CD4-positive, alpha-beta memory T cell (primary cell): ENCODE measurements around the gene C8G. TPM values are rescaled to one million over a fixed set of nuclear protein-coding genes. Genes with fewer than 3 reads are reported as not detected.

ENCODE experiments used
- CTCF ChIA-PET: fragments of 350-600 bp; sonication (Branson Sonifier 250); formaldehyde crosslinking; loops from one replicate; lab custom pipeline; 2021; ENCODE audit warnings: inconsistent platforms; ENCODE audit not compliant: partially characterized antibody; lab: Charles Lee
- POLR2A ChIA-PET: fragments of 350-600 bp; sonication (Branson Sonifier 250); formaldehyde crosslinking; loops from one replicate; lab custom pipeline; 2021; ENCODE audit not compliant: partially characterized antibody; lab: Charles Lee
- DNase-seq, 5 donors: peaks; one replicate each; pipeline versions ENCODE4 v3.0.0 to v3.0.0-alpha.2; 2020 to 2022; ENCODE audit warnings: mixed read lengths in 1 of 5
- H3K27ac ChIP-seq: one replicate; pipeline ENCODE4 v1.7.0; 2013; ENCODE audit warnings: low read depth, low read length
- H3K27me3 ChIP-seq: 2 replicates; pipeline ENCODE4 v1.7.0; 2013; ENCODE audit warnings: mild to moderate bottlenecking, low read length, moderate library complexity; ENCODE audit not compliant: insufficient read depth
- H3K36me3 ChIP-seq: 2 replicates; pipeline ENCODE4 v1.7.0; 2013; ENCODE audit warnings: mild to moderate bottlenecking, low read length, moderate library complexity; ENCODE audit not compliant: insufficient read depth
- H3K4me1 ChIP-seq: 2 replicates; pipeline ENCODE4 v1.7.0; 2013; ENCODE audit warnings: mild to moderate bottlenecking, low read length, moderate library complexity; ENCODE audit not compliant: insufficient read depth
- H3K4me3 ChIP-seq, 2 donors: one replicate each; pipeline ENCODE4 v1.7.0; 2013; ENCODE audit warnings: low read length in 2 of 2, mild to moderate bottlenecking in 1 of 2
- H3K9me3 ChIP-seq, 2 donors: one replicate each; pipeline ENCODE4 v1.7.0; 2013; ENCODE audit warnings: low read length in 2 of 2, control low read depth in 1 of 2; ENCODE audit not compliant: control insufficient read depth in 1 of 2
- H3K27ac Mint-ChIP-seq, 7 donors: one replicate each; pipeline ENCODE4 v1.8.0; 2020 to 2021; ENCODE audit warnings: mixed read lengths in 7 of 7, mild to moderate bottlenecking in 6 of 7, inconsistent platforms in 3 of 7, moderate library complexity in 3 of 7
- H3K27me3 Mint-ChIP-seq, 2 donors: one replicate each; pipeline ENCODE4 v1.8.0; 2020 to 2021; ENCODE audit warnings: mixed read lengths in 2 of 2
- H3K36me3 Mint-ChIP-seq, 2 donors: one replicate each; pipeline ENCODE4 v1.8.0; 2020 to 2021; ENCODE audit warnings: mixed read lengths in 2 of 2, inconsistent platforms in 1 of 2, mild to moderate bottlenecking in 1 of 2
- H3K4me1 Mint-ChIP-seq, 4 donors: one replicate each; pipeline ENCODE4 v1.8.0; 2020 to 2021; ENCODE audit warnings: mixed read lengths in 4 of 4, mild to moderate bottlenecking in 1 of 4
- H3K4me3 Mint-ChIP-seq, 8 donors: one replicate each; pipeline ENCODE4 v1.8.0; 2020 to 2021; ENCODE audit warnings: mixed read lengths in 8 of 8, mild to moderate bottlenecking in 7 of 8, moderate library complexity in 6 of 8, inconsistent platforms in 3 of 8
- H3K9me3 Mint-ChIP-seq, 8 donors: one replicate each; pipeline ENCODE4 v1.8.0; 2020 to 2021; ENCODE audit warnings: mixed read lengths in 8 of 8, mild to moderate bottlenecking in 5 of 8, inconsistent platforms in 3 of 8, moderate library complexity in 1 of 8
- intact Hi-C: fragments of 100-400 bp; cut with micrococcal nuclease; formaldehyde crosslinking; loops from one replicate; pipeline ENCODE4 v1.15.1; 2023
- polyA plus RNA-seq, 2 donors: library from polyadenylated mRNA; unstranded; fragments of 300-500 nt; fragmentation: Illumina TruSeq; gene quantifications; one replicate each; pipeline ENCODE4 v1.2.3, GENCODE V29; 2021
- total RNA-seq, 2 experiments: library from RNA; stranded (reverse); gene quantifications; one replicate each; pipeline ENCODE4 v1.2.3, GENCODE V29; 2021

C8G gene
- total and polyA plus RNA-seq, 4 experiments from 2014 or later, result 0.60 to 2.2 (median 2.2) TPM; not detected in 1

DNA sequence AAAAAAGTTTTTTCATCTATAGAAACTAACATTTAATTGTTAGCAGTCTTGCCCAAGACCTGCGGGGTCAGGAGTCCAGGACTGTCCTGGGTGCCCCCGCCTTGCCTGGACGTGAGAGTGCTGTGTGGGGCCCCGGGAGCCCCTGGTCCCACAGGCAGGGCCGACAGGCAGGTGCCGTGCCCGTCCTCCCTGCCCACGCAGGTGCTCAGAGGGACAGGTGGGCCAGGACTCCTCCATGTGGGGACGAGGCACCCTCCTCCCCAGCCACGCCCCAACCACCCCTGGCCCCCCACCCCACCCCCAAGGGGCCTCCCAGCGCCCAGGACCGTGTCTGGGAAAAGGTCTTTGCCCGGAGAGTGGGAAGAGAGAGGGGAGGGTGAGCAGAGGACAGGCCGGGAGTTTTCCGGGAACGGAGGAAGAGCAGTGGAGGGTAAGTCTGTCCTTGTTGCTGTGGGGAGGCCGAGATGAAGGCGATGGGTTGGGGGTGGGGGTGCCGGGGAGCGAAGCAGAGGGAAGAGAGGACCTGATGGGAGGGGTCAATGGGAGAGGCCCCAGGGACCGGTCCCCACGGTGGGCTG is 4.3 kb downstream of the C8G start:
- ChIA-PET POLR2A (interaction anchor here (1.0 to 3.6 kb wide), 5 partner anchors 36 to 86 kb away, joined by 3 to 32 read pairs (median 12); partner anchors contain the start of genes CLIC3 and PAXX), CTCF (interaction anchor here (1.6 to 3.5 kb wide), 4 partner anchors 16 to 106 kb away, joined by 3 to 84 read pairs (median 32); partner anchors contain the start of genes AJM1 and FUT7)
- no peaks in the 10 kb centered on the region for H3K27me3 Mint-ChIP-seq
- H3K9me3 Mint-ChIP-seq, result no peaks in the 10 kb centered on the region
- Histone ChIP-seq H3K27me3 (no peaks in the 10 kb centered on the region), H3K4me3 (peak overlapping the region; percentile 29 to 57), H3K36me3 (no peaks in the 10 kb centered on the region), H3K4me1 (peaks cover 19% of the 10 kb centered on the region), H3K9me3 (no peaks in the 10 kb centered on the region), H3K27ac (peak overlapping the region; percentile 82)
- H3K27ac Mint-ChIP-seq, result peak overlapping the region; percentile 72 to 90 (median 89)
- H3K4me1 Mint-ChIP-seq, result peaks cover 4 to 21% (median 11%) of the 10 kb centered on the region in 4 donors
- H3K4me3 Mint-ChIP-seq, result peak overlapping the region; percentile 78 to 90 (median 82)
- no peaks in the 10 kb centered on the region for H3K36me3 Mint-ChIP-seq
- intact Hi-C loops, result loop anchor here (1.0 kb wide), 1 partner anchor 86 kb away; no protein-coding TSS in a partner anchor
- no peak for DNase-seq

DNA sequence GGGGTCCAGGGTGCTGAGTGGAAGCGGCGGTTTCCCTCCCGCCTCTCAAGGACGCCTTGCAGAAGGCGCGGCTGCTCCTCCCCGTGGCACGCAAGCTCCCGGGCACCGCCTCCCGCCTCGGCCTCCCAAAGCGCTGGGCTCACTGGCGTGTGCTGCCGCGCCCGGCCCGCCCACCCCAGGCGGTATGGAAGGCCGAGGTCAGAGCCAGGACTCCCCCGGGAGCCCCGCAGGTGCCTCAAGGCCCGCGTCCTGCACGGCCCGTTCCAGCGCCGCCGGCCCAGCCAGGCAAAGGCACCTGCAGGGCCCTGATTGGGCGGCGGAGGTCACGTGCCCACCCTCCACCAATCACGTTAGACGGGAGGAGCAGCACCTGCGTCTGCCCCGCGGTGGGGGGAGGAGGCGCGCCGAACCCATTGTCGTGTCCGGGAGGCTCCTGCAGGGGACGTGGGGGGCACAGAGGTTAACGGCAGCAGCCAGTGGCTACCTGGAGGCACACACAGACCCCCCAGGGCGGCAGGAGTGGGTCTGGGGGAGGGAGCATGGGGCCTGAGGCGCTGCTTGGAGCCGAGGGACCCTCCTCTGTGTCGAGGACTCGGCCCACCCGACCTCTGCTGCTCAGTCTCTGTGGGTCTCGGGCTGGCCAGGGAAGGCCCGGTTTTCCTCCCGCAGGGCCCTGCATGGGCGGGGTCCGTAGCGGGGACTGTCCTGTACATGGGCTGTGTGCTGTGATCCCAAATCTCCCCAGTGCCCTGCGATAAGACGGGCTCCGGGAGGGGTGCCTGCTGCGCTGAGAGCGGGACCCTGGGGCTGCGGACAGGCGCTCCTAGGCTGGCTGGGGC is 5.0 kb downstream of the C8G start:
- H3K4me3 Mint-ChIP-seq, result peak overlapping the region; percentile 79 to 90 (median 86)

DNA sequence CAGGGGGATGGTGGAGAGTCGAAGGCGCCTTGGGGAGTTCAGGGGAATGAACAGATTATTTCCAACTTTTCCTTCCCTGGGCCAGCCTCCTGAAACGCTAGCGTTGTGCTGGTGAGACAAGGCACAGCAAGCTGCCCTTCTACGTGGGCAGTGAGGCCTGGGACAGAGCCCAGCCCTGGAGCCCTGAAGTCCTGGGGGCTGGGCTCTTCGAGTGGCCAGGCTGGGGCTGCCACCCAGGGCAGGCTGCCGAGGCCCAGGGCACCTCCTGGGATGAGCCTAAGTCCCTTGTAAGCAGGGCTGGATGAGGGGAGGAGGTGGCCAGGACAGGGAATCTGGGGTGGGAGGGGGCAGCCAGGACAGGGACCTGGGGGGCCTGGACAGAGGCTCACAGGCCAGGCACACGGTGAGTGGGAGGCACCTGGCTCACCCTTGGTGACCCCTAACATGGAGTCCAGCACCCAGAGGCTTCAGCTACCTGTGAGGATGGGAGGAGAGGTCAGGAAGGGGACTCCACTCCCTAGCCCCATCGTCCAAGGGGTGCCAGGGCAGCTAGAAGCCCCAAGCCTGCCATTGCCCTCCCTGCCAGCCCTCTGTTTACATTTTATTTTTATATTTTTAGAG is 5.7 kb downstream of the C8G start:
- peaks cover 3 to 16% (median 7%) of the 10 kb centered on the region in 4 donors for H3K4me1 Mint-ChIP-seq
- ChIA-PET POLR2A (interaction anchor here (0.6 to 2.2 kb wide), 7 partner anchors 10 to 286 kb away, joined by 3 to 14 read pairs (median 5); partner anchors contain the start of genes CLIC3, PAXX and RABL6), CTCF (interaction anchor here (0.6 to 3.4 kb wide), 6 partner anchors 10 to 108 kb away, joined by 3 to 12 read pairs (median 3); partner anchors contain the start of genes AJM1 and PAXX)
- peak overlapping the region; percentile 77 to 88 (median 82) for H3K4me3 Mint-ChIP-seq
- no peaks in the 10 kb centered on the region for H3K27me3 Mint-ChIP-seq
- Histone ChIP-seq H3K27me3 (no peaks in the 10 kb centered on the region), H3K4me3 (peak overlapping the region in 1 of 2 donors; percentile 22), H3K4me1 (peaks cover 12% of the 10 kb centered on the region), H3K27ac (peak overlapping the region; percentile 82), H3K9me3 (no peaks in the 10 kb centered on the region), H3K36me3 (no peaks in the 10 kb centered on the region)
- H3K36me3 Mint-ChIP-seq, result no peaks in the 10 kb centered on the region
- intact Hi-C loops, result loop anchor here (1.0 kb wide), 1 partner anchor 78 kb away; the partner anchor contains the start of gene ABCA2
- no peak for DNase-seq
- H3K27ac Mint-ChIP-seq, result peak overlapping the region; percentile 70 to 91 (median 78)
- no peaks in the 10 kb centered on the region for H3K9me3 Mint-ChIP-seq

More for the DNA sequence above, 5.0 kb downstream of the C8G start:
- peaks cover 3 to 16% (median 8%) of the 10 kb centered on the region in 4 donors for H3K4me1 Mint-ChIP-seq
- intact Hi-C loops, result loop anchor here (1.0 kb wide), 2 partner anchors 78 to 85 kb away; partner anchors contain the start of gene ABCA2
- Histone ChIP-seq H3K9me3 (no peaks in the 10 kb centered on the region), H3K4me3 (peak overlapping the region; percentile 29 to 57), H3K36me3 (no peaks in the 10 kb centered on the region), H3K4me1 (peaks cover 16% of the 10 kb centered on the region), H3K27ac (peak overlapping the region; percentile 82), H3K27me3 (no peaks in the 10 kb centered on the region)
- no peaks in the 10 kb centered on the region for H3K36me3 Mint-ChIP-seq
- POLR2A ChIA-PET, result interaction anchor here (1.0 to 3.6 kb wide), 8 partner anchors 11 to 142 kb away, joined by 3 to 32 read pairs (median 10); partner anchors contain the start of genes CLIC3, PAXX and RABL6
- CTCF ChIA-PET, result interaction anchor here (1.1 to 3.5 kb wide), 4 partner anchors 10 to 107 kb away, joined by 3 to 51 read pairs (median 8); partner anchors contain the start of genes AJM1 and FUT7
- H3K27ac Mint-ChIP-seq, result peak overlapping the region; percentile 72 to 91 (median 89)
- H3K9me3 Mint-ChIP-seq, result no peaks in the 10 kb centered on the region
- H3K27me3 Mint-ChIP-seq, result no peaks in the 10 kb centered on the region
- DNase-seq, result peak; percentile 93 to 97 (median 95)

DNA sequence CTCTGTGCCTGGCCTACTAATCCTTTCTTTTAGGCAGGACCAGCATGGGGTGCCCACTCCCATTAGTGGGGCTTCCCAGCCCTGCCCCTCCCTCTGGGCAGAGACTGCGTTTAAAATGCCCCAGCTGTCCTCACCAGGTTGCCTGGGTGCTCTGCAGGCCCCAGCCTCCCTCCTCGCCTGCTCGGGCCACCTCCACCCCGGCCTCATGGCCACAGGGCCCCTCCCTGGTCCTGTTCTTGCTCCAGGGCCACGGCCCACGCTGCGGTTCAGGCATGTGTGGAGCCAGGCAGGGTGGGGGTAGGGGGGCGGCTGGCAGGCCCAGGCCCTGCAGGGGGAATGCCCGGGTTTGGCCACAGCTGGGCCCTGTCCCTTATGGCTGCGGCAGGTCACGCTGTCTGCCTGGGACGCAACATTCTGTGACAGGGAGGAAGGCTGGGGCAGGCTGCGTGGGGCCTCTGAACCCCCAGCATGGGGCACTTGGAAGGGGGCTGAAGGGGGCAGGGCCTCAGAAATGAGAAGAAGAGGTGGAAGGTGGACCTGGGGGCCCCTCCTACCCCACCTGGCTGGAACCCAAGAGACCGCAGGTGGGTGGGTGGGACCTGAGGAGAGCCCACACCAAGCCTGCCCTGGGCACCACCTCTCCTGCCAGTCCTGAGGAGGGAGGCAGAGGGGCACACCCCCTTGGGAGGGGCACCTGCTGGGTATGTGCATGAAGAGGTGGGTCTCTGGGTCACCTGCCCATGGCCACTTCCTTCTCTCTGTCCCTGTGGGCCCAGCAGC is 6.7 kb downstream of the C8G start, which contains the start of gene LCN12:
Gene LCN12, plus strand, starts transcription at position 733 of the 780 bp plus-strand sequence. CDS start 55 bp downstream, outside the sequence.
- H3K36me3 ChIP-seq, result no peaks in the 10 kb centered on the region
- intact Hi-C loops, result no loop called here
- no peaks in the 10 kb centered on the region for H3K27me3 ChIP-seq
- H3K27me3 Mint-ChIP-seq, result no peaks in the 10 kb centered on the region
- no peak for DNase-seq
- peaks cover 12% of the 10 kb centered on the region for H3K4me1 ChIP-seq
- H3K27ac Mint-ChIP-seq, result peak within 1 kb of the TSS in 3 of 7 donors; percentile 27 to 72 (median 56)
- CTCF ChIA-PET, result interaction anchor here (0.6 to 1.2 kb wide), 4 partner anchors 9 to 78 kb away, joined by 3 read pairs; partner anchors contain the start of gene PAXX
- no peaks in the 10 kb centered on the region for H3K9me3 ChIP-seq
- no peak within 1 kb of the TSS for H3K4me3 ChIP-seq
- H3K9me3 Mint-ChIP-seq, result peaks cover 0 to 6% (median 0%) of the 10 kb centered on the region in 8 donors
- POLR2A ChIA-PET, result interaction anchor here (1.0 to 2.2 kb wide), 5 partner anchors 9 to 144 kb away, joined by 3 to 14 read pairs (median 5); partner anchors contain the start of genes CLIC3 and RABL6
- H3K4me3 Mint-ChIP-seq, result peak within 1 kb of the TSS in 1 of 8 donors; percentile 36
- peaks cover 0 to 7% of the 10 kb centered on the region in 2 donors for H3K36me3 Mint-ChIP-seq
- H3K4me1 Mint-ChIP-seq, result peaks cover 5 to 16% (median 10%) of the 10 kb centered on the region in 4 donors
- no peak within 1 kb of the TSS for H3K27ac ChIP-seq

DNA sequence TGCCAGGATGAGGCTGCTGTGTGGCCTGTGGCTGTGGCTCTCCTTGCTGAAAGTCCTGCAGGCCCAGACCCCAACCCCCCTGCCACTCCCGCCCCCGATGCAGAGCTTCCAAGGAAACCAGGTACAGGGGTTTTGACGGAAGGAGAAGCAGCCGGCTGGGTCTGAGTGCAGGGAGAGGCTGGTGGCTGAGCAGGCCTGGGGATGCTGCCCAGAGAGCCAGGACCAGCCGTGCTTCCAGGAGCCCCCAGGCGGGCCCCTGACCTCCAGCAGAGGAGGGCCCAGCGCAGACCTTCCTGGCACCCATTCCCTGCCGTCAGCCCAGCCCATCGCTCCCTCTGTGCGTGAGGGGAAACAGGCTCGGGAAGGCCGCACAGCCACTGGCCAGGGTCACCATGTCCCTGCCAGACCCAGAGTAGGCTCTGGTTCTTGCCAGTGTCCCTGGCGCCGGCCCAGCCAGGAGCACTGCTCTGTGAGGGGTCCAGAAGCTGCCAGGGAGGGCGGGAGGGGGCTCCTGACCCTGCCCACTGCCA is 7.3 kb downstream of the C8G start:
- H3K27ac Mint-ChIP-seq, result no peak overlapping the region
- H3K9me3 ChIP-seq, result no peaks in the 10 kb centered on the region
- intact Hi-C loops, result no loop called here
- peaks cover 0 to 9% of the 10 kb centered on the region in 2 donors for H3K36me3 Mint-ChIP-seq
- no peak overlapping the region for H3K4me3 ChIP-seq
- ChIA-PET CTCF (no interaction called here), POLR2A (interaction anchor here (1.5 to 2.2 kb wide), 2 partner anchors 8 to 22 kb away, joined by 5 to 14 read pairs; no protein-coding TSS in a partner anchor)
- peaks cover 0 to 6% (median 0%) of the 10 kb centered on the region in 8 donors for H3K9me3 Mint-ChIP-seq
- no peaks in the 10 kb centered on the region for H3K27me3 Mint-ChIP-seq
- H3K4me3 Mint-ChIP-seq, result no peak overlapping the region
- H3K36me3 ChIP-seq, result no peaks in the 10 kb centered on the region
- H3K27me3 ChIP-seq, result no peaks in the 10 kb centered on the region
- peaks cover 12% of the 10 kb centered on the region for H3K4me1 ChIP-seq
- peaks cover 5 to 16% (median 9%) of the 10 kb centered on the region in 4 donors for H3K4me1 Mint-ChIP-seq
- no peak overlapping the region for H3K27ac ChIP-seq
- DNase-seq, result no peak
